PFSK-1 (cell line): ENCODE measurements around the gene C1orf167.

Source experiments
- FOXP2 ChIP-seq: optimal IDR thresholded peaks from 2 replicates; pipeline ENCODE3; 2011; ENCODE audit warnings: borderline replicate concordance, control low read depth, inconsistent platforms; ENCODE audit not compliant: insufficient read depth; ENCODE audit errors: extremely low read length, extremely low read depth
- POLR2AphosphoS5 ChIP-seq: IDR thresholded peaks from 2 replicates; pipeline ENCODE4 v1.6.1; 2012; ENCODE audit warnings: low read depth, mild to moderate bottlenecking, control low read depth, low read length, moderate library complexity
- REST ChIP-seq, 2 experiments: IDR thresholded peaks; 2 replicates each; pipeline versions ENCODE4 v1.6.1 to v1.8.0; 2011 to 2012; ENCODE audit warnings: low read depth in 2 of 2, low read length in 2 of 2, control low read depth in 1 of 2, inconsistent platforms in 1 of 2, mild to moderate bottlenecking in 1 of 2, moderate library complexity in 1 of 2; ENCODE audit not compliant: insufficient read depth in 1 of 2
- SIN3A ChIP-seq: IDR thresholded peaks from 2 replicates; pipeline ENCODE4 v1.6.1; 2012; ENCODE audit warnings: mild to moderate bottlenecking, low read length, moderate library complexity, borderline replicate concordance; ENCODE audit not compliant: insufficient read depth
- TAF1 ChIP-seq: IDR thresholded peaks from 2 replicates; pipeline ENCODE4 v1.6.1; 2012; ENCODE audit warnings: low read length, control low read depth, borderline replicate concordance; ENCODE audit not compliant: insufficient read depth

- TF ChIP-seq REST (IDR thresholded peaks at IDR 0.05; ENCODE audit: insufficient read depth in 1 of 2, low read depth in 2 of 2, low read length in 2 of 2): no peak
- no peak for TF ChIP-seq POLR2AphosphoS5
- TF ChIP-seq TAF1: no peak
- no peak for TF ChIP-seq SIN3A
- no peak for TF ChIP-seq FOXP2
Observed at GRCh38 chr1:11828511-11828910, 66.5 kb downstream of the C1orf167 start.
